AG04449 (cell line): ENCODE data around the gene ZNF385A.

Experiments
- CTCF ChIA-PET: fragments of 350-600 bp; formaldehyde crosslinking; extraction: SDS; loops from one replicate; lab custom pipeline; 2021; ENCODE audit warnings: antibody characterized with exemption; lab: Yijun Ruan, JAX
- POLR2A ChIA-PET: fragments of 400-600, 350-600 bp; formaldehyde crosslinking; extraction: SDS; loops from one replicate; lab custom pipeline; 2020; ENCODE audit warnings: antibody characterized with exemption, inconsistent platforms; lab: Yijun Ruan, JAX
- DNase-seq: peaks from one replicate; pipeline ENCODE4 v3.0.0-alpha.2; 2010; ENCODE audit warnings: low read depth, low spot score
- H3K4me3 ChIP-seq: 2 replicates; pipeline ENCODE4 v1.5.1; 2011; ENCODE audit warnings: low read depth, mild to moderate bottlenecking, control low read depth, low read length
- TF ChIP-seq, protein P1 (sequence below): IDR thresholded peaks from one replicate; pipeline ENCODE4 v1.5.1; 2011; ENCODE audit warnings: mild to moderate bottlenecking, moderate library complexity, low read length, control low read depth, inconsistent platforms; ENCODE audit not compliant: insufficient read depth; ENCODE audit errors: missing control alignments

Gene ZNF385A

DNA sequence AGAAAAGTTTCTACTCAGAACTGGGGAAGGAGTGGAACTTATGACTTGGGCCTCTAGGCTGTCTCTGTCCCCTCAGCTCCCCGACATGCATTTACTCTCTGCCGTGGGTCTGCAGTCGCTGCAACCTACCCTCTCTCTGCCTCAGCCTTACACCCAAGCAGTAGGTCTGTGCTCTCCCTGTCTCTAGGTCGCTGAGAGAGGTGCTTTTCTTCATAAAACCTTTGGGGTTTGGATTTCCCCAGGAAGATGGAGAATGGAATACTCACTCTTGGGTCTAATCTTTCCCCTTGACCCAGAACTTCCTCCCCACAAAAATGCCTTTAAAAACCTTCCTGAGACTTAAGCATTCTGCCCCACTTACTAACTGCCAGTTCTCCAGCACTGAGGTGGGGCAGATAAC is 33.2 kb downstream of the ZNF385A start:
- POLR2A ChIA-PET: interaction anchor here (1.2 kb wide), 1 partner anchor 10 kb away, joined by 5 read pairs; no protein-coding TSS in a partner anchor
- TF ChIP-seq, protein P1, sequence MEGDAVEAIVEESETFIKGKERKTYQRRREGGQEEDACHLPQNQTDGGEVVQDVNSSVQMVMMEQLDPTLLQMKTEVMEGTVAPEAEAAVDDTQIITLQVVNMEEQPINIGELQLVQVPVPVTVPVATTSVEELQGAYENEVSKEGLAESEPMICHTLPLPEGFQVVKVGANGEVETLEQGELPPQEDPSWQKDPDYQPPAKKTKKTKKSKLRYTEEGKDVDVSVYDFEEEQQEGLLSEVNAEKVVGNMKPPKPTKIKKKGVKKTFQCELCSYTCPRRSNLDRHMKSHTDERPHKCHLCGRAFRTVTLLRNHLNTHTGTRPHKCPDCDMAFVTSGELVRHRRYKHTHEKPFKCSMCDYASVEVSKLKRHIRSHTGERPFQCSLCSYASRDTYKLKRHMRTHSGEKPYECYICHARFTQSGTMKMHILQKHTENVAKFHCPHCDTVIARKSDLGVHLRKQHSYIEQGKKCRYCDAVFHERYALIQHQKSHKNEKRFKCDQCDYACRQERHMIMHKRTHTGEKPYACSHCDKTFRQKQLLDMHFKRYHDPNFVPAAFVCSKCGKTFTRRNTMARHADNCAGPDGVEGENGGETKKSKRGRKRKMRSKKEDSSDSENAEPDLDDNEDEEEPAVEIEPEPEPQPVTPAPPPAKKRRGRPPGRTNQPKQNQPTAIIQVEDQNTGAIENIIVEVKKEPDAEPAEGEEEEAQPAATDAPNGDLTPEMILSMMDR: no peak
- CTCF ChIA-PET: interaction anchor here (0.8 to 6.1 kb wide), 12 partner anchors 9 to 137 kb away, joined by 3 to 64 read pairs (median 6); partner anchors contain the start of gene COPZ1
- no peak for DNase-seq
- no peak overlapping the region for H3K4me3 ChIP-seq

DNA sequence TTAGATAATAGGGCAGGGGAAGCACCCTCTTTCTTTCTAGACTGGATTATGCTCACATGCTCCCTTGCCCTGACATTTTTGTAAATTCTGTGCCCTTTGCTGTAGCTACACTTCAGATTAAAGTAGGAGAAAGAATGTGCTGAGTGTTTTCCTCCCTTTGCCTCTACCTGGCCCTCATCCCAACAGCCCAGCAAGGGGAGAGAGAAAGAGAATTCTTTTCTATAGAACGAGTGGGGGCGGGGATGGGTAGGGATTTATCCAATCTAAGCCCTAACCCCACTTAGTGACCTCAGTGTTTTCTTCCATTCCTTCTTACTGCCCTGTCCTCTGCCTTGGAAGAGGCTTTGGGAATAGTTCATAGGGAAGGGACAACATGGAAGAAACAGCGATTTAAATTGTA is 33.8 kb downstream of the ZNF385A start:
- no peak overlapping the region for H3K4me3 ChIP-seq
- DNase-seq: no peak
- TF ChIP-seq, protein P1: no peak
- ChIA-PET CTCF (interaction anchor here (0.9 to 6.1 kb wide), 10 partner anchors 9 to 137 kb away, joined by 3 to 64 read pairs (median 4); no protein-coding TSS in a partner anchor), POLR2A (interaction anchor here (1.2 kb wide), 1 partner anchor 9 kb away, joined by 5 read pairs; no protein-coding TSS in a partner anchor)

DNA sequence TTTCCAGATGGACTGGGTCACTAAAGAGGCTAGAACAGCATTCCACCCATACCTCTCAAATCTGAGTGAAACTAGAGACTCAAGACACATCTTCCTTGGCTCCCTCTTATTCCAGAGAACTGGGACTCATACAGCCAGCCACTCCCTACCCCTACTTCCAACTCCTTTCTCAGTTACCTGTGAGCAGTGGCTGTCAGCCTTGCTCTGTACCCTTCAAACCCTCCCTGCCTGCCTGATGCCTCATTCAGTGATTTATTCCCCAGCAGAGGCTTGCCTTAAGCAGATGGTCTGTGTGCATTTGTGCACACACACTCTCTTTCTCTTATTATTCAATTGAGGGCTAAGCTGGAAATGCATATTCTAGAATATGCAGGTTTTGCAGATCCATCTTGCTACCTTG is 34.9 kb downstream of the ZNF385A start:
- no peak for DNase-seq
- H3K4me3 ChIP-seq: no peak overlapping the region
- CTCF ChIA-PET: interaction anchor here (0.6 to 6.1 kb wide), 9 partner anchors 8 to 130 kb away, joined by 3 to 64 read pairs (median 6); partner anchors contain the start of gene COPZ1
- POLR2A ChIA-PET: no interaction called here
- TF ChIP-seq, protein P1: no peak

DNA sequence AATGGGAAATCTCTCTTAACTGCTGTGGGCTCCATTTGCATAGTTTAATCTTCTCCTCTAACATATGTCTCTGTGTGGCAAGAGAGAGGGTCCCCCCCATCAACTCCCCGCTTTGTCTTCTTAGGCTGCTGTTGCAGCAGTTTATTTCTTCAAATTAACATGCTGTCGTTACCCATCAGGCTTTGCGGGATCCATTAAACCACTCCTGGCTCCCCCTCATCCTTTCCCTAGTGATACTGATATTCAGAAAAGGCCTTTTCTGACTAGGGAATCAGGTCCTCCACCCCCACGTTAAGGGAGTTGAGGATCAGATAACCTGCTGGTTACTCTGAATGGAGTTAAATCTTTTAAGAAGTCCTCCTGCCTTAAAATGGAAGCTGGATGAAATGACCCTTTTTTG is 35.5 kb downstream of the ZNF385A start:
- no peak for DNase-seq
- ChIA-PET CTCF (interaction anchor here (0.6 to 6.1 kb wide), 7 partner anchors 11 to 129 kb away, joined by 3 to 64 read pairs (median 7); partner anchors contain the start of gene COPZ1), POLR2A (no interaction called here)
- H3K4me3 ChIP-seq: no peak overlapping the region
- TF ChIP-seq, protein P1: no peak

DNA sequence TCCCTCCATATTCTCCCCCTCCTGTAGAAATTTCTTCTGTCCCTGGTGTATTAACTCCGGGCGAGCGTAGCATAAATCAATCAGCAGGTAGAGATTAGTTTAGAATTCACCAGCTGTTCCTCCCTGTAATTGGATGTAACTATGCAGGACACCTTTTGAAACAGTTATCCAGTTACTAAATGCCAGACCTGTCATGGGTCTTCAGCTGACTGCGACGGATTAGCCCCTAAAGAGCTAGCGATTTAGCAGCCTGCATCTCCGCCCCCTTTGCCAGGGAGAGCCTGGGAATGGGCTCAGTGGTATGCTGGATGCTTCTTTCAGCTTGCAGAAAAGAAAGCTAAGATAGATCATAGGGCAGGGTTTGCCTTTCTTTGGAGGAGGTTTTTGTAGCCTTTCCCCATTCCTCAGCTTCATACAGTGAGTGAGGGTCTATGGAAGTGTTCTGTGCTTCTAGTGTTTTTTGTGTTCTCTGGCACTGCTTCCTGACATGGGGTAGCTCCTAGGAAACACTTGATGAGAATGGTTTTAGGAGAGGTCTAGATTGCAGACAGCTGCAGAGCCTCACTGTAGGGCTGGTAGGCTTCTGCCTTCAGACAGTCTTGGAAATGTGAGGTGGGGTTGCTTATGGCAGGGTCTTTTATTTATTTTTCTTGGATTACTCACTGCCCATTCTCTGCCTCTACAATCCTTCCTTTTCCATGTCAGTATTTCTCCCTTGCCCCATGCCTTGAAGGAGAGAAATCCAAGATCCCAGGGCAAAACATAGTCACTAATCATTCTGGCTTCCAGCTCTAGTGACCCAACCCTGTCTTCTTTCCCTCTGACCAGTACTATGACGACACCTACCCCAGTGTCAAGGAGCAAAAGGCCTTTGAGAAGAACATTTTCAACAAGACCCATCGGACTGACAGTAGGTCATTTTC is 42.9 kb downstream of the ZNF385A start:
- ChIA-PET CTCF (interaction anchor here (0.6 to 7.3 kb wide), 13 partner anchors 6 to 595 kb away, joined by 3 to 74 read pairs (median 6); partner anchors contain the start of gene COPZ1), POLR2A (interaction anchor here (0.7 kb wide), 1 partner anchor 9 kb away, joined by 5 read pairs; no protein-coding TSS in a partner anchor)
- TF ChIP-seq, protein P1: no peak

DNA sequence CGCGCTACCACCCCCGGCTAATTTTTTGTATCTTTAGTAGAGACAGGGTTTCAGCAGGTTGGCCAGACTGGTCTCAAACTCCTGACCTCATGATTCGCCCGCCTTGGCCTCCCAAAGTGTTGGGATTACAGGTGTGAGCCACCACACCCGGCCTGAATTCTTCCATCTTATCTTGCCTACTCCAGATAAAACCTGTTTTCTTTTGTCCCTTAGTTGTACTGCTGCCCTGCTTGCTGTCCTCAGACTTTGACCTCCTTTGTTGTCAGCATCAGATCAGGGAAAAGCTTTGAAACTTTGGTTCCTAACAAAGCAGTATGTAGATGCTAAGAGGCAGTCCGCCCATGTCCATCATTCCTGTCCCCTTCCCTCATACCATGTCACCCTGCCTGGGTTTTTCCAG is 43.7 kb downstream of the ZNF385A start:
- TF ChIP-seq, protein P1: no peak
- CTCF ChIA-PET: interaction anchor here (0.8 to 7.3 kb wide), 11 partner anchors 6 to 594 kb away, joined by 3 to 74 read pairs (median 6); no protein-coding TSS in a partner anchor
- POLR2A ChIA-PET: no interaction called here
- DNase-seq: no peak
- H3K4me3 ChIP-seq: no peak overlapping the region

More for the DNA sequence above, 42.9 kb downstream of the ZNF385A start:
- DNase-seq: no peak
- no peak overlapping the region for H3K4me3 ChIP-seq
